Right ventricle myocardium inferior (tissue), 1 donor: ENCODE measurements around the gene SOWAHD. TPM values are rescaled to one million over a fixed set of nuclear protein-coding genes. Genes with fewer than 3 reads are reported as not detected.
"Not testable (repeated sequence)": the region's sequence is repeated elsewhere in the genome, so short reads cannot be mapped to it uniquely, and the experiment has no call there.

Source experiments
- ATAC-seq: fragments of 200-7000 bp; cut with Tn5 transposase; one replicate; pipeline ENCODE4 v1.9.1; 2020; ENCODE audit warnings: mild to moderate bottlenecking, moderate library complexity
- DNase-seq: peaks from one replicate; pipeline ENCODE4 v3.0.0; 2021; ENCODE audit errors: missing footprints
- intact Hi-C: fragments of 100-400 bp; cut with DNase I; formaldehyde crosslinking; loops from one replicate; pipeline ENCODE4 v1.11.0; 2022
- total RNA-seq: library from RNA; stranded (reverse); fragmentation: NEBNext Ultra II Directional; extraction: Animal tissue kit (Norgen Biotek cat#: 25700); gene quantifications from one replicate; pipeline ENCODE4 v1.2.1, GENCODE V29; 2021
- donor health status: DM: no; HTN: yes; CAD: no; lungs with severe emphysema.

The SOWAHD gene
- total RNA-seq, 1 donor from 2014 or later: 0.41 TPM

DNA sequence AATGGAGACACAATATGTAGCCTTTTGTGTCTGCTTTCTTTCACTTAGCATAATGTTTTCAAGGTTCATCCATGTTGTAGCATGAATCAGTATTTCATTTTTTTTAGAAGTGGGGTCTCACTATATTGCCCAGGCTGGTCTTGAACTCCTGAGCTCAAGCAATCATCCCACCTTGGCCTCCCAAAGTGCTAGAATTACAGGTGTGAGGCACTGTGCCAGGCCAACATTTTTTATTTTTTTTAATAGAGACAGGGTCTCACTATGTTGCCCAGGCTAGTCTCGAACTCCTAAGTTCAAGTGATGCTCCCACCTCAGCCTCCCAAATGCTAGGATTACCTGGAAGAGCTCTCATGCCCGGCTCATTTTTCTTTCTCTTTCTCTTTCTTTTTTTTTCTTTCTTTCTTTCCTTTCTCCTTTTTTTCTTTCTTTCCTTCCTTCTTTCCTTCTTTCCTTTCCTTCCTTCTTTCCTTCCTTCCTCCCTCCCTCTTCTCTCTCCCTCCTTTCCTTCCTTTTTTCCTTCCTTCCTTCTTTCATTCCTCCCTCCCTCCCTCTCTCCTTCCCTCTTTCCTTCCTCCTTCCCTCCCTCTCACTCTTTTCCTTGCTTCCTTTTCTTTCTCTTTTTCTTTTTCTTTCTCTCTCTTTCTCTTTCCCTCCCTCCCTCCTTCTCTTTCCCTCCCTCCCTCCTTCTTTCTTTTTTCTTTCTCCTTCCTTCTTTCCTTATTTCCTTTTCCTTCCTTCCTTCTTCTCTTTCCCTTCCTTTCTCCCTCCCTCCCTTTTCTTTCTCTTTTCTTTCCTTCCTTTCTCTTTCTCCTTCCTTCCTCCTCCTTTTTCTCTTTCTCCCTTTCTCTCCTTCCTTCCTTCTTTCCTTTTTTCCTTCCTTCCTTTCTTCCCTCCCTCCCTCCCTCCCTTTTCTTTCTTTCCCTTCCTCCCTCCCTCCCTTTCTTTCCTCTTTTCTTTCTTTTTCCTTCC is 43.1 kb downstream of the SOWAHD start:
- DNase-seq (no peak), ATAC-seq (no peak)
- intact Hi-C loops: no loop called here

GRCh38 chrX:119802546-119802945 is 44.2 kb downstream of the SOWAHD start:
- intact Hi-C loops: no loop called here
- ATAC-seq (no peak), DNase-seq (no peak)

DNA sequence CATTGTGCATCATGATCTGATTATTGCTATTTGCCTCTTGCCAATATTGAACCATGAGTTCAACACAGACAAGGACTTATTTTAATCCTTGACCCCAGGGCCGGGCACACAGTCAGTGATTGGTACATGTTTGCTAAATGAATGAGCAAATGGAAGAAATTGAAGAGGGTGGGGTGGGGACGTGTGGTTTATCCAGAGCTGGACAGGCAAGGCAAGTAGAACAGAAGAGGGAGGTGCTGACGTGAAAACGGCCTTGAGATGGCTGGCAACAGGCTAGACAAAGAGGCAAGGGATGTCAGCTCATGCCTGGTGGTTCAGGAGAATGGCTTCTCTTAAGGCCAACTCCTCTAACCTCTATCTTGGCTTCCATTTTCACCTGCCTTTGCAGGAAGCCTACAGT is 50.1 kb downstream of the SOWAHD start:
- ATAC-seq, intact Hi-C loops, DNase-seq: not testable (repeated sequence)

DNA sequence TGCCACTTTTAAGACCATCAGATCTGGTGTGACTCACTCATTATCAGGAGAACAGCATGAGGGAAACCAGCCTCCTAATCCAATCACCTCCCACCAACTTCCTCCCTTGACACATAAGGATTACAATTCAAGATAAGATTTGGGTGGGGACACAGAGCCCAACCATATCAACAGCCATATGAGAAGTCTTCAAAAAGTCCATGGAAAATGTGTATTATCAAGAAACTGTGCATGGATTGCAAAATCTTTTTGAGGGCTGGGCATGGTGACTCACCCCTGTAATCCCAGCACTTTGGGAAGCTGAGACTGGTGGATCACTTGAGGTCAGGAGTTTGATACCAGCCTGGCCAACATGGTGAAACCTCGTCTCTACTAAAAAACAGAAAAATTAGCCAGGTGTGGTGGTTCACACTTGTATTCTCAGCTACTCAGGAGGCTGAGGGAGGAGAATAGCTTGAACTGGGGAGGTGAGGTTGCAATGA is 50.8 kb downstream of the SOWAHD start:
- DNase-seq (no peak), ATAC-seq (no peak)
- intact Hi-C loops: no loop called here

Other genes with a start within 250 kb of the SOWAHD start
- 12.6 TPM for gene STEEP1, start 193.2 kb upstream of the SOWAHD start, total RNA-seq
- gene UBE2A, start 184.0 kb upstream of the SOWAHD start, total RNA-seq: 66.3 TPM
- gene NKRF, start 152.2 kb upstream of the SOWAHD start, total RNA-seq: 4.2 TPM
- gene SEPTIN6, start 65.4 kb upstream of the SOWAHD start, total RNA-seq: 10.1 TPM
- gene RPL39, start 33.0 kb downstream of the SOWAHD start, total RNA-seq: 1,140 TPM
- gene UPF3B, start 94.4 kb downstream of the SOWAHD start, total RNA-seq: 3.4 TPM
- 8.1 TPM for gene RNF113A, start 113.1 kb downstream of the SOWAHD start, total RNA-seq
- 683 TPM for gene NDUFA1, start 113.2 kb downstream of the SOWAHD start, total RNA-seq
- not detected for gene AKAP14, start 137.3 kb downstream of the SOWAHD start, total RNA-seq
- 4.7 TPM for gene NKAP, start 185.2 kb downstream of the SOWAHD start, total RNA-seq